ENCODE data around the gene SIGLEC14. TPM values are rescaled to one million over a fixed set of nuclear protein-coding genes. Genes with fewer than 3 reads are reported as not detected.
"Not testable (repeated sequence)": the region's sequence is repeated elsewhere in the genome, so short reads cannot be mapped to it uniquely, and the experiment has no call there.

Gene SIGLEC14
- total RNA-seq, 4 donors from 2014 or later, result 0.95 to 12.4 TPM; not detected in 2

DNA sequence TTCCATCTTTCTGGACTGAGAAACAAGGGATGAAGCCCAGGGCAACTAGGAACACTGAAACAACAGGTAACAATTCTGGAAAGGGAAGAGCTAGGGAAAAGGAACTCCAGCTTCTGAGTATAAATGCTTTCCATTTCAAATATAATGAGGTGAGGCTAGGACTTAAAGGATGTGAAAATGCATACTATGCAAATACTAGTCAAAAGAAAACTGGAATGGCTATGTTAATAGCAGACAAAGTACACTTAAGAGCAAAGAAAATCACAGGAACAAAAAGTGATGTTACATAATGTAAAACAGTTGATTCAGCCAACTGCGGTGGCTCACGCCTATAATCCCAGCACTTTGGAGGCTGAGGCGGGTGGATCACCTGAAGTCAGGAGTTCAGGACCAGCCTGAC lies 6.2 kb downstream of the SIGLEC14 start:
- TF ChIP-seq, protein P1, sequence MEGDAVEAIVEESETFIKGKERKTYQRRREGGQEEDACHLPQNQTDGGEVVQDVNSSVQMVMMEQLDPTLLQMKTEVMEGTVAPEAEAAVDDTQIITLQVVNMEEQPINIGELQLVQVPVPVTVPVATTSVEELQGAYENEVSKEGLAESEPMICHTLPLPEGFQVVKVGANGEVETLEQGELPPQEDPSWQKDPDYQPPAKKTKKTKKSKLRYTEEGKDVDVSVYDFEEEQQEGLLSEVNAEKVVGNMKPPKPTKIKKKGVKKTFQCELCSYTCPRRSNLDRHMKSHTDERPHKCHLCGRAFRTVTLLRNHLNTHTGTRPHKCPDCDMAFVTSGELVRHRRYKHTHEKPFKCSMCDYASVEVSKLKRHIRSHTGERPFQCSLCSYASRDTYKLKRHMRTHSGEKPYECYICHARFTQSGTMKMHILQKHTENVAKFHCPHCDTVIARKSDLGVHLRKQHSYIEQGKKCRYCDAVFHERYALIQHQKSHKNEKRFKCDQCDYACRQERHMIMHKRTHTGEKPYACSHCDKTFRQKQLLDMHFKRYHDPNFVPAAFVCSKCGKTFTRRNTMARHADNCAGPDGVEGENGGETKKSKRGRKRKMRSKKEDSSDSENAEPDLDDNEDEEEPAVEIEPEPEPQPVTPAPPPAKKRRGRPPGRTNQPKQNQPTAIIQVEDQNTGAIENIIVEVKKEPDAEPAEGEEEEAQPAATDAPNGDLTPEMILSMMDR (IDR thresholded peaks at IDR 0.05), result no peak
- no peak for TF ChIP-seq POLR2A (IDR thresholded peaks at IDR 0.05)
- H3K4me1 ChIP-seq, result no peaks in the 10 kb centered on the region
- no peak for DNase-seq

GRCh38 chr19:51639916-51640315 lies 6.7 kb downstream of the SIGLEC14 start:
- H3K4me3 ChIP-seq, result no peak overlapping the region
- TF ChIP-seq, protein P1 (IDR thresholded peaks at IDR 0.05), result no peak
- no peak for TF ChIP-seq POLR2A (IDR thresholded peaks at IDR 0.05)
- H3K27ac ChIP-seq, result no peak overlapping the region
- H3K4me1 ChIP-seq, result no peaks in the 10 kb centered on the region
- H3K9me3 ChIP-seq, result no peaks in the 10 kb centered on the region
- no peak for DNase-seq
- H3K27me3 ChIP-seq, result no peaks in the 10 kb centered on the region
- no peaks in the 10 kb centered on the region for H3K36me3 ChIP-seq

More for the DNA sequence above, 6.2 kb downstream of the SIGLEC14 start:
- Histone ChIP-seq H3K4me3 (no peak overlapping the region), H3K27me3 (no peaks in the 10 kb centered on the region), H3K9me3 (no peaks in the 10 kb centered on the region), H3K27ac (no peak overlapping the region), H3K36me3 (no peaks in the 10 kb centered on the region)

DNA sequence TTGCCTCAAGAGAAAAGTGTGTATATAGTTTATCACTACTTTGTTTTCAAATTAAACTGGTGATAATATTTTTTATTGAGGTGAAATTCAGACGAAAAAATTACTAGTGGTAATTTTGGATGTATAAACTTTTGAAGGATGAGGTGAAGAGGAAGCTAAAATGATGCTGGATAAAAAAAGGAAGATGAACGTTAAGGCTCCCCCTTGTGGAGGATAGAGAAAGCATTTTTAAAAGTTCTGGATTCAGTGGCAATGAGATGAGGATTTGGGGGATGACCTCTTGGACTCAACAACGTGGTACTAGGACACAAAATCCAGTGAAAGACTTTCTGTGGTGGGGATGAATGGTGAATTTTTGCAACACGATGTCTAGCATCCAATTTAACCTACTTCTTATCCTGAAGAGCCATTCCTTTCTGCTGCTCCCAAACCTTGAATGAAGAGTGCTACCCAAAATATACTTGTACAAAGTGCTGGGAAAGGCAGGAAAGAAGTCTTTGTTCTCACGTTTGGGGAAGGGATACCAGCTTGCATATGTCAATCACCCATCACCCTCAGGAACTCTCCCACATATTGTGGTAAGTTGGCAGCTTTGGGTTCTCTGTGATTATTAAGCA lies 9.2 kb downstream of the SIGLEC14 start:
- no peaks in the 10 kb centered on the region for H3K9me3 ChIP-seq
- DNase-seq, result no peak
- TF ChIP-seq, protein P1 (IDR thresholded peaks at IDR 0.05), result peak in 3 of 6 experiments; percentile 41 to 60 (median 49)
- TF ChIP-seq POLR2A (IDR thresholded peaks at IDR 0.05), result no peak
- H3K27ac ChIP-seq, result no peak overlapping the region
- H3K4me1 ChIP-seq, result no peaks in the 10 kb centered on the region
- no peaks in the 10 kb centered on the region for H3K36me3 ChIP-seq
- H3K4me3 ChIP-seq, result no peak overlapping the region
- no peaks in the 10 kb centered on the region for H3K27me3 ChIP-seq

DNA sequence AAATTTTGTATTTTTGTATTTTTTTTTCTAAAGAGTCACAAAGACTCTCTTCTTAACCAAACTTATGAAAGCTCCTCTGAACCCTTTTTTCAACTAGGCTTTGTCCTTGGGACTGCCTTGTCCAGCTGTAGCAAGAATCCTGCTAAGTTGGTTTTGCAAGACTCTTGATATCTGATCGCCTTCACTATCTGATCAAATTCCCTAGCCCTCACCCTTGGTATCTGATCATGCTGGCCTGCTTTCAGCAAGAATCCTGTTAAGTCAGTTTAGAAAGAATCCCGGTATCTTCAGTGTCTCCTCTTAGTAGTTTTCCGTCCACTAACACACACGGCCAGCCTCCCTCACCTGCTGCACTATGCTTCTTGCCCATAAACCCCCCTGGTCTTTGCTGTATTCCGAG lies 14.5 kb downstream of the SIGLEC14 start:
- Histone ChIP-seq H3K36me3 (no peaks in the 10 kb centered on the region), H3K4me3 (no peak overlapping the region), H3K4me1 (no peaks in the 10 kb centered on the region), H3K27ac (no peak overlapping the region), H3K27me3 (no peaks in the 10 kb centered on the region), H3K9me3 (no peaks in the 10 kb centered on the region)
- DNase-seq, result no peak
- TF ChIP-seq, protein P1 (IDR thresholded peaks at IDR 0.05), result no peak
- no peak for TF ChIP-seq POLR2A (IDR thresholded peaks at IDR 0.05)

GRCh38 chr19:51630315-51630714 lies 16.3 kb downstream of the SIGLEC14 start, which contains the start of gene SIGLEC5:
Gene SIGLEC5, minus strand, starts transcription at chr19:51630401. Its CDS starts 66 bp downstream, at chr19:51630335.
- peak within 1 kb of the TSS in 2 of 4 donors; percentile 9 to 19 for H3K4me3 ChIP-seq
- not testable (repeated sequence) for H3K36me3 ChIP-seq, H3K4me1 ChIP-seq, H3K27ac ChIP-seq, H3K9me3 ChIP-seq, H3K27me3 ChIP-seq
- DNase-seq, result peak in 1 of 3 donors; percentile 63

GRCh38 chr19:51628153-51628939 lies 18.3 kb downstream of the SIGLEC14 start:
- no peaks in the 10 kb centered on the region for H3K36me3 ChIP-seq
- H3K27me3 ChIP-seq, result no peaks in the 10 kb centered on the region
- TF ChIP-seq POLR2A (IDR thresholded peaks at IDR 0.05), result no peak
- TF ChIP-seq, protein P1 (IDR thresholded peaks at IDR 0.05), result no peak
- H3K27ac ChIP-seq, result peak overlapping the region in 1 of 4 donors; percentile 17
- no peaks in the 10 kb centered on the region for H3K9me3 ChIP-seq
- H3K4me1 ChIP-seq, result no peaks in the 10 kb centered on the region
- no peak overlapping the region for H3K4me3 ChIP-seq
- DNase-seq, result no peak
